Kasumi-1 (cell line): ENCODE data around the gene CLHC1.
A peak's percentile ranks its signal among the peaks of the same experiment; 100 is the strongest.

Experiments used
- DNase-seq, 2 experiments: peaks; one replicate each; lab custom pipeline; 2025; lab: John Stamatoyannopoulos, UW

CLHC1 gene

DNA sequence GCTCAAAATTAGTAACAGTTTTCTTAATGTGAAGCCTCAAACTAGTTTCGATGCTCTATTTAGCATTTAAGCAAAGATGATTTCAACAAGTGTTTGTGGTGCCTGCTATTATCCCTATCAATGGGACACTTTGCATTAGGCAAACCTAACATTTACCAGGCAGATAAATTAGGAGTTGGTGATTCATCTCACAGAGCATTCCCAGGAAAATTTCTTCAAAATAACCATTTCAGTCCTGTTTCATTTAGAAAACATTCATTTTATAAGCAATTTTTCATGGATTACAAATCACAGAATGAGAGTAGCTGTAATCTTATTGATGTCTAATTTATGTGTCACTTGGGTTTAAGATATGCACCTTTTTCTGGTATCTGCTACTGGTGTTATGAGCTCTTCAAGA lies 62.7 kb downstream of the CLHC1 start:
- DNase-seq, result no peak

DNA sequence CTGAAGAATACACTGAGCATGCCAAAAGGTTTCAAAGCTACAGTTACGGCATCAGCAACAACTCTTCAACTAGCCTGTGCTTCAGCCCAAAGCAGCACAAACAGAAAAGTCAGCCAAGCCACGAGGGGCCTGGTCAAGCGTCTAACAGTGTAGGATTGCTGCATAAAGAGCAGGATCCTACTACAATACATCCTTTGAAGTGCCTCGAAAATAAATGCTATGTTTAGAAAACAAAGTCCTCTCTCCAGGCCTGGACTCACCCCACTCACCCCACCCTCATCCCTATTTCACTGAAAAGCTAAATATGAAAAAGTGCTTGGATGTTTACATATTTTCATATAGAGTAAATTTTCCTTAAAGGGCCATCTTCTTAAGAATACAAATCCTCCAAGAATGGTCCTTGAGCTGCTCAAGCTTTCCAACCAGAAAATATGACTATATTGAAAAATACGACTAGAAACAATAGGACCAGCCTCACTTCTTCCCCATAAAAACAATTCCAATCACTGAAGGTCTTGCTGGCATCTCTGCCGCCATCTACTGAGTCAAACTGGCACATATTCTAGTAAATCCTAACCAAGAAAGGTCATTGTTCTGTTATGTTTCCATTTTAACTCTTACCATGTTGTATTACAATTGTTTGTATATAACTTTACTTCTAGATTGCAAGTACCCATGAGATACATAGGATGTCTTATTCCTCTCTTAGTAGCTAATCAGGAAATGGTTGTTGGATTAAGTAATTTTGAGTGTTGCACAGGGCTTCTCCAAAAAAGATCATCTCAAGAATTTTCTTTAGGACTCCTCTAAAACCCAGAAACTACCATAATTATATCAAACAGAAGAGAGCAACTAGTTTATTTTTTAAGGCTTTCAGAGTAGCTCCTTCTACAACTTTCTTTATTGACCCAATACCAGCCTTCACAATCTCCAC lies 63.6 kb downstream of the CLHC1 start:
- DNase-seq, result peak; percentile 75 to 89

DNA sequence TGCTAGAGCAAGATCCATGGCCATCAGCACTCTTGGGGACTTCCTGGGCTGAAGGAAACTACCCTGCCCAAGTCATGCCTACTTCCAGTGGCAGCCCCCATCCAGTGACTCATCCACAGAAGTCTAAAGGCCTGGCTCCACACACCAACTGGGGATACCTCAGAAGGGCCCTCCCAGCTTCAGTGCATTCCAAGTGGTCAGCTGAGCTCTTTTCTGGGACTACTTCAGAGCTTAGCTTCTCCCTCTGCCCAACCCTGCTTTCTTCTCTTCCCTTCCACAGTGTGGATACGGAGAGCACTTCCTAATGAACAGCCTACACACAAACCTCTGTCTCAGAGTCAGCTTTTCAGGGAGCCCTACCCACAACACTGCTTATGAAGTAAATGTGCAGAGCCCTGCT lies 66.5 kb downstream of the CLHC1 start:
- DNase-seq, result no peak

DNA sequence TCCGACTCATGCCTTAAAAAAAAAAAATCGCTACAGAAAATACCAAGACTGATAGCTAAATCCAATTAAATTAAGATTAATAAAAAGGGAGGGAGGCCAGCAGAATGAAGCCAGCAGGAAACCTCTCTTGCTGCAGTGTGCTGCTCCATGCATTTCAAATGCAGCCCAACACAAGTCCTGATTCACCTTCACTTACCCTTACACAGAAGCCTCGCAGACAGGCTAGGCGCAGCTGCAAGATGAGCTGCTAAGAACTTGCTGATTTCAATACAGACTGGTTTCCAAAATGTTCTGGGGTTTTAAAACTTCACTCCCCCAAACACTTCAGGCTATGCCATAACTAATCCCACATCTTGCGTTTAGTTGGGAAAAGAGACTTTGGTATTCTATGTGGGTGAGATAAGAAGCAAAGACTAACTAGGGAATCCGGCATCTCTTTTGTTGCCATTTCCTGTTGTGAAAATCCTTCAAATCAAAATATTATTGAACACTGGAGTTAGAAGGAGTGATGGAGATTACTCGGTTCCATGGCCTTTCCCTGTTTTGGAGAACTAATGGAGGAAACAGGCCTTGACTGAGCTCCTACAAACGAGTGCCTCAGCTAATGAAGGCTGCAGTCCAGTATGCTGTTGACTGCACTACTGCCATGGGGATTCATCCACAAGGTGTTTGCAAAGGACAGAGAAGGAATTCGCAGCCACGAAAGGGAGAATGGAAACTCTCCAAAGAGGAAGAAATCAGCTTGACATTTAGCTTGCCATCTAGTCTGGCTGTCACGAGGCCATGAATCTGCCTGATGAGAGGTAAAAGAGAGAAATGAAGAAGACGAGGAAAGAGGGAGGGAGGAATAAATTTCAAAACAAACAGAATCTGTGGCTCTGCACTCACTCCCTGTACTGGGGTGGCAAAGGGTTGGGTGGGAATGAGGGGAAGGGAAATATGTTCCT lies 67.3 kb downstream of the CLHC1 start:
- no peak for DNase-seq

DNA sequence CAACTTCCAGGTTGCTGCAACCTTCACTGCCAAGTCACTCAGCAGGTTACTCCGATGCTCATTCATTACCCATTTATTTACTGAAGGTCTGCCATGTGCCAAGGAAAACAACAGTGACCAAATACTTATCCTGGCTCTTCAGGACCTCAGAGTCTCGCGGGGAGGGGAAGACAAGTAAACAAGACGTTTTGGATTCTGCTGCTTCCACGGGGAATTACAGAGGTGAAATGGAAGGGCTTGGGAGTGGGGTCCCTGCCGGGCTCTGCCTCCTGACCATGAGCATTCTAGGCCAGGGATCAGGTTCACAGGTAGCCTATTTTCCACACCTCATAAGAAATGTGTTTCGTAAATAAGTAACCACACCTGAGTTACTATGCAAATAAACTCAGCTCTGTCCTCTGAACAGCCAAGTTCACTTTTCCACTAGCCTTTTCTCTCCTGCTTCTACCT lies 68.1 kb downstream of the CLHC1 start:
- DNase-seq, result no peak

DNA sequence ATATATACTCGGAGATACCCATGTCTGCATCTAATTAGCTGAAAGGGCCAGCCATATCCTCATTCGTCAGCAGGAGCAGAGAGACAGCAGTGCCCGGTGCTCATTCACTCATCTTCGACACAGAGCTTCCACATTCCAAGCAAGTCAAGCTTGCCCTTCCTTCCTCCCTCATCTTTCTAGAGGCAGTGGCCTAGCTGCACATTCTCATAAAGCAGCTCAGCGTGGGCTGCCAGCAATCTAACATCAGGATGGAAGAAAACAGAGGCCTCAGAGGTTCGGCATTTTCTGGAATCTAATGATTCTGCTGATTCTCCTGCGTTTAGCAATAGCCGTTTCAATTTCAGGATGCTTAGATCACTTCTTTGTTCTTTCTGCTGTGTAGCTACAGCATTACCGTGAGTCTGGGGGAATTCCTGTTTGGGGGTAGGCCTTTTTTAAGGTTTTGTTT lies 68.8 kb downstream of the CLHC1 start:
- no peak for DNase-seq

DNA sequence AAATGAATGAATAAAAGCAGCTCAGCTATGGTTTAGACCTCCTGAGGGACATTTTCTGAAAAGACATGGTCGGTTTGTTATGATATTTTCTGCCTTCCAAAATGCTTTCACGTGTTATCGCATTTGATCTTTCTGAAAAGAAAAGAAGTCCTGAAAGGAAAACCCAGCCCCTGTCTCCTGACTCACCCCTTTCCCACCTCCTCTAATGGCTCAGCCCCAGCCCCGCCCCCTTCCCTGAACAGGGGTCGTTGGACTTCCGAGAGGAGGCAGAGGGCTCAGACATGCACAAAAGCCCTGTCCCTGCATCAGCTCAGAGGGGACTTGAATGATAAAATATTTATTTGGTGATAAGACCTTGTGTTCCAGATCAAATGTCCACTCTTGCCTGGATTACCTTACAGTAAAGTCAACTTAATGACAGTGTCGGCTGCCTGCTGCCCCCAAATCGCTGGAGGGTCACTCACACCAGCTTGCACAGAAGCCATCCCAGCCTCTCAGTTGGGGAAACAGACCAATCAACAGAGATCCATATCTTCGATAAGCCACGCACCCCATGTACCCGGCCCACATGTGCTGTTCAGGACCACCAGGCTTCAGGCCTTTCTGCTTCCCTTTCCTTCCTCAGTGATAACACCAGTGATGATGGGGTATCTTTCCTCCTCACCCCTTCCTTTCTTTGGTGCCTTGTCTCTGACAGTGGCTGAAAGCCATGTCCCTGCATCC lies 69.6 kb downstream of the CLHC1 start:
- DNase-seq, result no peak

DNA sequence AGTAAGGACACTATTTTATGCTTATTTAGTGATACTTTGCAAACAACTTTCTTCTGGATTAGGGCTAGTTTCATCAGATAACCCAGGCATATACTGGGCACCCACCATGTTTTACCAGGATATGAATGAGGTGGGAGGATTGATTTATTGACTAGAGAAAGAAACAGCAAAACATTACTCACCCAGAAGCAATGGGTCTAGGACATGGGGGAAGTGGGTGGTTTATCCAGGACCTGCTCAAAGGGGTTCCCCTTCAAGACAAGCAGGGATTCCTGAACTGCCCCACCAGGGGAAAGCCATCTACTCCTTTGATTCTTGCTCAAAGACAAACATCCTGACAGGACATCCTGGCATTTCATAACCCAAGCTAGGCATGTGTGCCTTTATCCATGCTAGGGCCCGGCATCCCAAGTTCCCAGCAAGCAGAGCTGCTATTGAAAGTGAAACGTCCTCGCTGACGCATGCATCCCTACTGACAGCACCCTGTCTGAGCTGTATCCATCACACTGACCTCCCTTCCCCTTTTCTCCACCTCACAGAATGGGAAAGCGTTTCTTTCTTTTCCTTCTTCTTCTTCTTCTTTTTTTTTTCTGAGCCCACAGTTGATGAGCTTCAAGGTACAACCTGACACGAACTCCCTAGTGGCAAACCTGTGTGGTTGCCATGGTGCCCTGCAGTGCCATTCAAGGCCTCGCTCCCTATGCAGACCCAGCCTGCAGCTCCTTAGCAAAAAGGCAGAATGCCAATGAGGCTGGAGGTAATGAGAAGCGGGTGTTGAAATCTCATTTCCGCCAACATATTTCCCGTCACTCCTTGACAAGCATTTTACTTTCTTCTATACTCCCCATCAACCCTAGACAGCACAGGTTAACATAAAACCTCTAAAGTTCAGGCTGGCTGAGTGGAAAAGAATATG lies 70.5 kb downstream of the CLHC1 start:
- no peak for DNase-seq

DNA sequence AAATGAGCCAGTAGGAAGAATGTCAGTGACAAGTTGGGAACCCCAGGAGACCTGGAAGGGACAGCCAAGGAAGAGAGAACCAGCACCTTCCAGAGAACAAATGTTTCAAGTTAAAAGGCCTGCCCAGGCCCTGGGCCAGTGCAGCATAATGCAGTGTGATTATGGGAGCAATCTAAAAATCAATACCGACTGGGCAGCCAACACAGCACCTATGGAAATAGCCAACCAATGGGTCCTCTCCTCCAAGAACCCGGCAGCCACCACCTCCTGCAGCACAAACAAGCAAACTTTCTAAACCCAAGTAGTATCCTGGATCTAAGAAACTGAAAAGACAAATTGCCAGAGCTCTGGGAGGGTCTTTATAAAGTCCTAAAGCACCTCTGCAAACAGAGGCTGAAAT lies 71.7 kb downstream of the CLHC1 start:
- no peak for DNase-seq

DNA sequence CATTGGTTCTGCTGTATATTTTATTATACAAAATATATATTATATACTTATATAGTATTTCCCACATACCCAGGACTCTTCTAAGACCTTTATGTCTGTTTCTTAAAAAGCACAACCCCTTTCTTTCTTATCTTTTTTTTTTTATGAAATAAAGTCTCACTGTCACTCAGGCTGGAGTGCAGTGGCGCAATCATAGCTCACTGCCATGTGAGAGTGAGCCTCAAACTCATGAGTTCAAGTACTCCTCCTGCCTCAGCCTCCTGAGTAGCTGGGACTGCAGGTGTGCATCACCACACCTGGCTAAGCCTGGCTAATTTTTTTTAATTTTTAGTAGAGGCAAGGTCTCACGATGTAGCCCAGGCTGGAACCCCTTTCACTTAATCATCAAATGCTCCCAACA lies 72.3 kb downstream of the CLHC1 start:
- no peak for DNase-seq

DNA sequence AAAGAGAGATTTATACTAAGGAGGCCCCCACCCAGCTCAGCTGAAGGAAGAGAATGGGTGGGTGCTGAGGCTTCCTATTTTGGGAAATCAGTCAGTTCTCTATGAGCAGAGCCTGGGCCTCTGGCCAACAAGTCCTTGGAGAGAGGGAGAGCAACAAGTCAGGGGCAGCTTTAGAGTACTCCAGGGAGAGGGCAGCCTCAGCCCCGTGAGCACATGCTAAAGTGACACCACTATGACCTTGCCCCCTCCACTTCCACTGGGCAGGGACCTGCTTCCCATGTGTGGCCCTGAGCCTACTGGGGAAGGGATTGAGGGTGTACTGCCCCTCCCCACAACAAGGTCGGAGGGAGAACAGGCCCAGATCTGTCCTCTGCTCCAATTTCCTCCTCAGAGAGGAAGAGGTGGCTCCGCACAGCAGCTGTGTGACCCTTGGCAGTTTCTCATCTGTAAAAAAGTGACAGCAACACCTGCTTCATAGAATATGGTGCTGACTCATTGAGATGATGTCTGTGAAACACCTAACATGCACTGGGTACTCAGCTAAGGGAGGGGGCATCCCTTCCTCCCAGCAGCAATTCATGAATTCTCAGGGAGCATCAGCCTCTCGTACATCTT lies 72.9 kb downstream of the CLHC1 start:
- no peak for DNase-seq

DNA sequence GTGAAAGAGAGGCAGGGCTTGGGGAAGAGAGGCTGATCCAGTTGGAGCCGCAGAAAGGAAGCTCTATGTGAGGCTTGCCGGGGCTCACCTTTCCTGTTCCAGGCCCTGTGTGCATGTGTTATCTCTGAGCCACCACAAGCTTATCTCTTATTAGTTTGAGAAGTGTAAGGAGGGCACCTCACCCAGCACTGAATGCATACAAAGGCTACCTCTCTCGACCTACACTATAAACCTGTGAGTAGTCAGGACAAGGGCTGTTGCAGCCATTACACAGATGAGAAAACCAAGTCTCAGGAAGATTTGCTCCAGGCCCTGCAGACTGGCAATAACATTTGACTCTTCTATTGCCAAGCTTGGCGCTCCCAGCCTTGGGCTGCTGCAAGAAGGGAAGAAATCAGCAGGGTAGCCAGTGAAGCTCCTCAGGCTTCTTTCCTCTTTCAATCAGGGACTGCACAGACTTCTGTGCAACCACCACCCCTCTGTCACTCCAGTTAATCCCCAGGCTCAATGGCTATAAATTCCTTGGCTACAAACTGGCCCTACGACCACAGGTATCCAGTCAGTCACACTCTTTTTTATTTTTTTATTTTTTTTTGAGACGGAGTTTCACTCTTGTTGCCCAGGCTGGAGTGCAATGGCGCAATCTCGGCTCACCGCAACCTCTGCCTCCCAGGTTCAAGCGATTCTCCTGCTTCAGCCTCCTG lies 73.8 kb downstream of the CLHC1 start:
- DNase-seq, result no peak

DNA sequence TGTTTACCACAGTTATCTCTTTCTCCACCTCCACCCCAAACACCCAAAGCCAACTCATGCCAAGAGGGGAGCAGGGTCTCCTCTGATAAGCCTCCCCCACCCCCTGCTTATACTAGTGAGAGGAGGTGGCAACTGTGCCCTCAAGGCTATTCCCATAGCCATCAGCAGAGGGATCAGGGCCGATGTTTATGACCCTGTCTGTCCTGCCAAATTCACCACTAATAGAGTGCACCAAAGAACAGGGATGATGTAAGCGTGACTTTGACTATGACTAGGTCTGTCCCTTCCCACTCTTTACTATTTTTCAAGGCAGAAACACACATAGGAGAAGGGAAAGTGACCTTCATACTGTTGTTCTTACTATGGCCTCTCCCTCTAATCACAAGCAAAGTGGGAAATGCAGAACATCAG lies 74.6 kb downstream of the CLHC1 start:
- no peak for DNase-seq

DNA sequence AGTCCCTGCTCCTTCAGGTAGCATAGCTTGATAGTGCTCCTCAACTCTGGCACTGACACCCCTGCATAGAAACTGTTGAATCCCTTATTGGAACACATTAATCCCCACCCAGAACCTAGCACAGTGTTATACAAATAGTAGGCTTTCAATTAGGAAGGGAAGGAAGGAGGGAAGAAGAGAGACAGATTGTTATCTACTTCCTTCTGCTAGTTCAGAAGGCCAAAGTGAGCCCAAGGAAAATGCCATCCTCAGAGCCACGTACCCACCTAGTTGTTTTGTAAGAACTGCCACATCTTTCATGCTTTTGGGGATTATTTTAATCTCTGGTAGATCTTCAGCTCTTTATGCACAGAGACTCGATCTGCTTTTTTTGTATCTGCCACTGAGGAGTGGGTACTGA lies 75.1 kb downstream of the CLHC1 start:
- DNase-seq, result no peak

DNA sequence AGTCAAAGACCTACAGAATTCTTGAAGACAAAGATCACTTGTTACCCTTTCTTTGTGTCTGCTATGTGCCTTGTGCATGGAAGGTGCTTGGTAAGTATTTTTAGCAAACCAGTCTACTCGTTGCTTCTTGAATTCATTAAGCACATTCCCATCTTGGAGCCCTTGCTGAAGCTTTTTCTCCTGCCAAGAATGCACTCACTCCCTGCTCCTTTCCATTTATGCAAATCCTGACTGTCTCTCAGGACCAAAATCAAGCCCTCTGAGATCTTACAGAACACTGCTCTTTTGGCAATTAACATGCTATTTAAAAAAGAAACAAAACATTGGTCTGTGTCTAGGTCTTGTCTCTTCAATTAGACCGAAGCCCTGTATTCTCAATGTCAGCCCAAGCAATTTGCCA lies 75.8 kb downstream of the CLHC1 start:
- DNase-seq, result no peak

DNA sequence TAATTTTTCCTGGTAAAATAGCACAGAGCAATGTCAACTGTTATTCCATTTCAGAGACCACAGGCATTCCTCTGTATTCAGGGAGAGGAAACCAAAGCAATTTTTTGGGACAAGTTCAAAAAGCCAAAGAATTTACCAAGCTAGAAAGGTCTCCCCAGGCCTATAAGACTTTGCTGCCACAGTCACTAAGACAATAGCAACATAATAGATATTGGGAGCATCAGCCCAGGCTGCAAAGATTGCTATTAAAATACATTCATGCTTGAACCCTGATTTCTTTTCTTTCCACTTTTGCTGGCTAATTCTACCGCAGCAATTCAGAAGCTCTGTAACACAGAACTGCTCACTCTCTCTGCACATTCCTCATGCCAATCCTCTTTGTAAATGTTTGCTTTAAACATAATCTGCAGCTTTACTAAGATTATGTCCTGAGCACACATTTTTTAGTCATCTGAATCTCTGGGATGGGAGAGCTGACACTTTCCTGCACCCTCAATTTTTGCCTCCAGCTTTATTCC lies 76.3 kb downstream of the CLHC1 start:
- DNase-seq, result no peak

DNA sequence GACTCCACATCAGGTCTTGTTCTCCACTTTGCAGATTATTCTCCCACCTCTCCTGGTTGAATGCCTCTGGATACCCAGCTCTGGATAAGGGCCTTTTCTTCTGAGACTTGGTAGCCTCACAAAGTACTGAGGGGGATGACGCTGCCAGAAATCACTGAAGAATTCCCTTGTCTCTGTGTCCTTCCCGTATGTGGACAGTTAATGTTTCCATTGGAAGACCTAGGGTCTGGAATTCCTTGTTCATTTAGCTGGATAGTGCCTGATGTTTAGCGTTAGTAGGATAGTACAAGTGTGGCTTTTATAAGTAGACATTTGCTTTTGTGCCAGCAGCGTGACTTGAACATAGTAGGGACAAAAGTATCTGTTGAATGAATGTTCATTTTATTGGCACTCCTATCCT lies 76.9 kb downstream of the CLHC1 start:
- DNase-seq, result no peak

DNA sequence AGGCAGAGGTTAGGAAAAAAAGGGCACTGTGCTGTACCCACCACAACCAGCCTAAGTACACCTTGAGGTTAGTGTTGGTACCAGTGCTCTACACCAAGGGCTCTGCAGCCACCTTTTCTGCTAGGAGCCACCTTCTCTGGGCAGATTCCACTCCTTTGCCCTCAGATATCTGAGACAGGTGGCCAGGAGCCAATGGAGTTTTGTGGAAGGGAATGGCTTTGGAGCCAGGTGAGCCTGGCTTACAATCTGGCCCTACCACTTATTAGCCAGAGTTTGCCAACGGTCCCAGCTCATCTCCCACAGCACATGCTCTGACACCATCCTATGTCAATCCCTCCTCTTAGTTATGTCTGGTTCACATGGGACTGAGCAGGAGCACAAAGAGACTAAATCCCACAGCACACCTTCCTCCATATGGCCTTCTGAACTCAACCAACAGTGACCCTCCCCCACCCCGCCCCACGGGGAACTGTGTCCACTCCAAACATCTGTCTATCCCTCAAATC lies 77.5 kb downstream of the CLHC1 start:
- DNase-seq, result no peak

DNA sequence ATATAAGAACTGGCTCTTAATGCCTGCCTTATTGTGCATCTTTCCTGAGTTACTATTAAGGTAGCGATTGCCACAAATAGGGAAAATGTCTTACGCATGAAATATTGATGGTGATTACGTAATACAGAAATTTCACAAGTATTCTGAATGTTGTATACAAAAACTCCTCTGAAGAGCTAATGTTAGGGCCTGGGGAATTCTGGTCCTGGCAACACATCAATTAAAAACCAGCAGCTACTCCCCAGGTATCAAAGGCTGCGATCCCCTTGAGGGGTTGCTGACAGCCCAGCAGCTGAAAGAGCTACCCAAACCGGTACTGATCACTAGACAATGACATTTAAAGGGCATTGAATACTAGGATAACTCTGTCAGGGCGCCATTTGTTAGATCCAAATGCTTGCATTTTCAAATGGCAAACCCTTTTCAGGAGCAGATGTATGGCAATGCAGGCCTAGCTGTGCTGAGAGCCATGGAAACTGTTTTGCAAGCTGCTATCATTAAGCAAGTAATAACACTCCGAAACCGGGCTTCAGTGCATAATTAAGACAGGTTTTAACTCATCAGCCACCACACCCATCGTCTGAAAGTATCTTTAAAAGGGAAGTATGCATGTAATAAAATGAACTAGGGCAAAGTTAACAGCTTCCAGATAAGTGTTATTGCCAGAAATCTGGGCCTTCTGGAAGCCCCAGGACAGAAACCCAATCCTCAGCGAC lies 78.4 kb downstream of the CLHC1 start:
- no peak for DNase-seq
